Type B pancreatic cell (in vitro differentiated cells): ENCODE data around the gene ATL3. TPM values are rescaled to one million over a fixed set of nuclear protein-coding genes. Genes with fewer than 3 reads are reported as not detected.

Source experiments
- DNase-seq: peaks from one replicate; pipeline ENCODE4 v3.0.0; 2021; ENCODE audit warnings: mixed read lengths; ENCODE audit not compliant: unreplicated experiment; ENCODE audit errors: extremely low spot score
- H3K27ac Mint-ChIP-seq: 2 replicates; pipeline ENCODE4 v1.8.0; 2021; ENCODE audit warnings: mild to moderate bottlenecking, mixed read lengths
- H3K27me3 Mint-ChIP-seq: 2 replicates; pipeline ENCODE4 v1.8.0; 2021; ENCODE audit warnings: mixed read lengths
- H3K36me3 Mint-ChIP-seq: 2 replicates; pipeline ENCODE4 v1.8.0; 2021; ENCODE audit warnings: mixed read lengths
- H3K4me1 Mint-ChIP-seq: one replicate; pipeline ENCODE4 v1.8.0; 2021; ENCODE audit warnings: mixed read lengths; ENCODE audit not compliant: unreplicated experiment
- H3K4me3 Mint-ChIP-seq: 2 replicates; pipeline ENCODE4 v1.8.0; 2021; ENCODE audit warnings: mild to moderate bottlenecking, mixed read lengths
- H3K9me3 Mint-ChIP-seq: 2 replicates; pipeline ENCODE4 v1.8.0; 2021; ENCODE audit warnings: mixed read lengths
- total RNA-seq: library from RNA; stranded (reverse); gene quantifications from 2 replicates; pipeline ENCODE4 v1.2.1, GENCODE V29; 2021; ENCODE audit warnings: low replicate concordance
- TF ChIP-seq, protein P1 (sequence below): fragments of 200-600 bp; sonication (generic); conservative IDR thresholded peaks from 2 replicates; pipeline ENCODE4 v1.5.0; 2021; ENCODE audit warnings: antibody characterized with exemption, mild to moderate bottlenecking

Gene ATL3
- total RNA-seq, 1 donor from 2014 or later = 21.6 TPM

- Mint-ChIP-seq H3K36me3 (peaks cover 3% of the 10 kb centered on the region), H3K4me1 (peaks cover 13% of the 10 kb centered on the region), H3K27ac (peak overlapping the region; percentile 74), H3K4me3 (peak overlapping the region; percentile 86), H3K9me3 (no peaks in the 10 kb centered on the region), H3K27me3 (no peaks in the 10 kb centered on the region)
- no peak for DNase-seq
- TF ChIP-seq, protein P1, sequence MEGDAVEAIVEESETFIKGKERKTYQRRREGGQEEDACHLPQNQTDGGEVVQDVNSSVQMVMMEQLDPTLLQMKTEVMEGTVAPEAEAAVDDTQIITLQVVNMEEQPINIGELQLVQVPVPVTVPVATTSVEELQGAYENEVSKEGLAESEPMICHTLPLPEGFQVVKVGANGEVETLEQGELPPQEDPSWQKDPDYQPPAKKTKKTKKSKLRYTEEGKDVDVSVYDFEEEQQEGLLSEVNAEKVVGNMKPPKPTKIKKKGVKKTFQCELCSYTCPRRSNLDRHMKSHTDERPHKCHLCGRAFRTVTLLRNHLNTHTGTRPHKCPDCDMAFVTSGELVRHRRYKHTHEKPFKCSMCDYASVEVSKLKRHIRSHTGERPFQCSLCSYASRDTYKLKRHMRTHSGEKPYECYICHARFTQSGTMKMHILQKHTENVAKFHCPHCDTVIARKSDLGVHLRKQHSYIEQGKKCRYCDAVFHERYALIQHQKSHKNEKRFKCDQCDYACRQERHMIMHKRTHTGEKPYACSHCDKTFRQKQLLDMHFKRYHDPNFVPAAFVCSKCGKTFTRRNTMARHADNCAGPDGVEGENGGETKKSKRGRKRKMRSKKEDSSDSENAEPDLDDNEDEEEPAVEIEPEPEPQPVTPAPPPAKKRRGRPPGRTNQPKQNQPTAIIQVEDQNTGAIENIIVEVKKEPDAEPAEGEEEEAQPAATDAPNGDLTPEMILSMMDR = no peak
Measured at GRCh38 chr11:63670096-63670432, 1.1 kb downstream of the ATL3 start.

- H3K36me3 Mint-ChIP-seq = peaks cover 3% of the 10 kb centered on the region
Measured at GRCh38 chr11:63667995-63668795, 3.0 kb downstream of the ATL3 start.

DNA sequence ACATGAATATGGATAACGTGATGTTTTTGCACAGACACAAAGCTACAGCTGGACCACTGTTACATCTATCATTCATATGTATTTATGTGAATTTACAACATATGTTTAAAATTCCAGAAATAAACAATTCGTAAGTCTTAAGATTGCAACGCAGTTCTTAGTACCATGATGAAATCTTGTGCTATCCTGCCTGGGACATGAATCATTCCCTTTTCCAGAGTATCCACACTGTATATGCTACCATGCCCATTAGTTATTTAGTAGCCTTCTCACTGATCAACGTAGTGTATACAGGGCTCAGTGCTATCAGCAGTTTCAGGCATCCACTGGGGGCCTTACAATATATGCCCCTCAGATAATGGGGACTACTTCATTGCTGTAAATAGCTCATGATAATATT is 4.3 kb downstream of the ATL3 start:
- H3K36me3 Mint-ChIP-seq = peaks cover 3% of the 10 kb centered on the region
- no peak for DNase-seq
- H3K27me3 Mint-ChIP-seq = no peaks in the 10 kb centered on the region
- H3K27ac Mint-ChIP-seq = no peak overlapping the region
- TF ChIP-seq, protein P1 = no peak
- peaks cover 22% of the 10 kb centered on the region for H3K4me1 Mint-ChIP-seq
- no peaks in the 10 kb centered on the region for H3K9me3 Mint-ChIP-seq
- no peak overlapping the region for H3K4me3 Mint-ChIP-seq

More at GRCh38 chr11:63667995-63668795, 3.0 kb downstream of the ATL3 start:
- Mint-ChIP-seq H3K4me1 (peaks cover 22% of the 10 kb centered on the region), H3K27ac (peak overlapping the region; percentile 16), H3K27me3 (no peaks in the 10 kb centered on the region), H3K4me3 (peak overlapping the region; percentile 3), H3K9me3 (no peaks in the 10 kb centered on the region)
- TF ChIP-seq, protein P1 = no peak
- DNase-seq = no peak

- no peaks in the 10 kb centered on the region for H3K27me3 Mint-ChIP-seq
- no peaks in the 10 kb centered on the region for H3K9me3 Mint-ChIP-seq
- no peaks in the 10 kb centered on the region for H3K36me3 Mint-ChIP-seq
- no peak for DNase-seq
- TF ChIP-seq, protein P1 = no peak
- no peak overlapping the region for H3K4me3 Mint-ChIP-seq
- peaks cover 18% of the 10 kb centered on the region for H3K4me1 Mint-ChIP-seq
- no peak overlapping the region for H3K27ac Mint-ChIP-seq
Measured at GRCh38 chr11:63663809-63664208, 7.4 kb downstream of the ATL3 start.

DNA sequence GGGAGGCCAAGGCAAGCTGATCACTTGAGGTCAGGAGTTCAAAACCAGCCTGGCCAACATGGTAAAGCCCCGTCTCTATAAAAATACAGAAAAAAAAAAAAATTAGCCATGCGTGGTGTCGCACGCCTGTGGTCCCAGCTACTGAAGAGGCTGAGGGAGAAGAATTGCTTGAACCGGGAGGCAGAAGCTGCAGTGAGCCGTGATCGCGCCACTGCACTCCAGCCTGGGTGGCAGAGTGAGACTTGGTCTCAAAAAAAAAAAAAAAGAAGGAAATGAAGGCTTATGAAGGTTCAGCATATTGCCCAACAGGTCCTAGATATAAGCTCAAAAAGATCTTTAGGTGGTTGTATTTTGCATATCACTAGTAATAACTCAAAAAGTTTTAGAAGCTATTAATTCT is 10.2 kb downstream of the ATL3 start:
- no peaks in the 10 kb centered on the region for H3K27me3 Mint-ChIP-seq
- no peak overlapping the region for H3K27ac Mint-ChIP-seq
- H3K36me3 Mint-ChIP-seq = peaks cover 4% of the 10 kb centered on the region
- H3K4me1 Mint-ChIP-seq = peaks cover 9% of the 10 kb centered on the region
- DNase-seq = no peak
- TF ChIP-seq, protein P1 = no peak
- H3K9me3 Mint-ChIP-seq = no peaks in the 10 kb centered on the region
- H3K4me3 Mint-ChIP-seq = no peak overlapping the region
